Common myeloid progenitor, CD34-positive (primary cell): ENCODE data around the gene MRPL57. TPM values are rescaled to one million over a fixed set of nuclear protein-coding genes. Genes with fewer than 3 reads are reported as not detected.
A peak's percentile ranks its signal among the peaks of the same experiment; 100 is the strongest.
"Not testable (repeated sequence)": the region's sequence is repeated elsewhere in the genome, so short reads cannot be mapped to it uniquely, and the experiment has no call there.

Experiments used
- CTCF ChIA-PET: fragments of 350-600 bp; sonication (Branson Sonifier 250); formaldehyde crosslinking; loops from one replicate; lab custom pipeline; 2021; ENCODE audit warnings: antibody characterized with exemption; lab: Charles Lee
- POLR2A ChIA-PET: fragments of 350-600 bp; sonication (Branson Sonifier 250); formaldehyde crosslinking; loops from one replicate; lab custom pipeline; 2021; ENCODE audit warnings: antibody characterized with exemption; lab: Charles Lee
- DNase-seq, 3 donors: peaks; one replicate each; pipeline versions ENCODE4 v3.0.0 to v3.0.0-alpha.2; 2013
- H3K27ac ChIP-seq, 2 experiments: 1 replicate in 1 of 2; 2 replicates in 1 of 2; pipeline ENCODE4 v1.7.0; 2013; ENCODE audit warnings: inconsistent platforms in 2 of 2, low read length in 2 of 2, mild to moderate bottlenecking in 2 of 2, low read depth in 1 of 2, moderate library complexity in 1 of 2; ENCODE audit not compliant: severe bottlenecking in 2 of 2, insufficient read depth in 1 of 2, poor library complexity in 1 of 2
- H3K27me3 ChIP-seq, 5 experiments: replicated peaks in 2 of 5; 1 replicate in 3 of 5; 2 replicates in 2 of 5; pipeline versions ENCODE4 v1.6.1 to v1.7.0; 2013; ENCODE audit warnings: low read length in 4 of 5, mild to moderate bottlenecking in 2 of 5, moderate library complexity in 2 of 5, inconsistent platforms in 1 of 5; ENCODE audit not compliant: insufficient read depth in 5 of 5, control insufficient read depth in 4 of 5
- H3K36me3 ChIP-seq, 4 experiments: 1 replicate in 2 of 4; 2 replicates in 2 of 4; pipeline versions ENCODE4 v1.6.1 to v1.7.0; 2013; ENCODE audit warnings: low read length in 3 of 4, control low read depth in 1 of 4, mild to moderate bottlenecking in 1 of 4; ENCODE audit not compliant: control insufficient read depth in 4 of 4, insufficient read depth in 4 of 4
- H3K4me1 ChIP-seq, 4 experiments: 1 replicate in 3 of 4; 2 replicates in 1 of 4; pipeline versions ENCODE4 v1.6.1 to v1.7.1; 2013; ENCODE audit warnings: low read length in 3 of 4, mild to moderate bottlenecking in 3 of 4, control low read depth in 1 of 4, inconsistent platforms in 1 of 4, moderate library complexity in 1 of 4; ENCODE audit not compliant: control insufficient read depth in 4 of 4, insufficient read depth in 4 of 4; ENCODE audit errors: control extremely low read depth in 1 of 4
- H3K4me3 ChIP-seq, 7 experiments: 1 replicate in 4 of 7; 2 replicates in 3 of 7; pipeline versions ENCODE4 v1.5.1 to v1.7.0; 2013; ENCODE audit warnings: mild to moderate bottlenecking in 7 of 7, low read length in 6 of 7, moderate library complexity in 6 of 7, inconsistent platforms in 2 of 7, low read depth in 2 of 7, control low read depth in 1 of 7; ENCODE audit not compliant: insufficient read depth in 4 of 7, control insufficient read depth in 1 of 7; ENCODE audit errors: extremely low read depth in 1 of 7
- H3K9me3 ChIP-seq, 5 experiments: 1 replicate in 4 of 5; 2 replicates in 1 of 5; pipeline versions ENCODE4 v1.6.1 to v1.7.1; 2013; ENCODE audit warnings: low read length in 4 of 5, mild to moderate bottlenecking in 2 of 5, inconsistent platforms in 1 of 5, low read depth in 1 of 5, moderate library complexity in 1 of 5; ENCODE audit not compliant: control insufficient read depth in 4 of 5, insufficient read depth in 2 of 5; ENCODE audit errors: control extremely low read depth in 1 of 5
- WGBS: methylation state at CpG from one replicate; pipeline ENCODE4 v1.1.5; 2013; ENCODE audit not compliant: insufficient coverage; 5-methylcytosine and 5-hydroxymethylcytosine counted together
- polyA plus RNA-seq: library from polyadenylated mRNA; unstranded; fragments of 120-200 nt; gene quantifications from one replicate; pipeline ENCODE4 v1.2.1, GENCODE V29; 2013

The MRPL57 gene
- 27.6 TPM for polyA plus RNA-seq

DNA sequence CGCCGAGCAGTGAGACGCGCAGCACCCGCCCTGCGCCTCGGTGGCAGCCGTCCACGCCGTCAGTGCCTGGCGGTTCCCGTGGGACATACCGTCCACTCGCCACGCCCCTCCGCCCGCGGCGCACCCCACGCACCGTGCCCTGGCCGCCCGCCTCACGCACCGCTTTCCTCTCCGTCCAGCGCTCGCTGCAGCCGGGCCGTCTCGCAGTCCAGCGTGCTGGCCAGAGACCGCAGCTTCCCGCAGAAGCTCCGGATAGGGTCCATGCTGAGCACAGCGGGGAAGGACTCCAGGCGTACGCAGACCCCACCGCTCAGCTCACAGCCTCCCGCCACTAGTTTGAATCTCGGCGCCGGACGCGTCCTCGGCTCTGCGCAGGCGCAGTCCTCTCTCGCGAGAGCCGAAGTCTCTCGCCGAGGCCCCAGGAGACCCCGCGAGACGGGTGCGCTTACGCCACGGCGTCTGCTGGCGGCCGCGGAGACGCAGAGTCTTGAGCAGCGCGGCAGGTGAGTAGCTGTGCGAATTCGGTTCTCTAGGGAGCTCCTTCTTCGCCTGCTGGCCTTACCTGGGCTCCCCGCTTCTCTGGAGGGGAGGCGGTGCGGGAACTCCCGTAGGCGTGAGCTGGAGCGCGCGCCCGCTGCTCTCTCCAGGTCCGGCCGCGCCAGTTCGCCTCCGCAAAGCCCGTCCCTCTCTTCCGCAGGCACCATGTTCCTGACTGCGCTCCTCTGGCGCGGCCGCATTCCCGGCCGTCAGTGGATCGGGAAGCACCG, at the start of gene MRPL57, which contains the start of gene SKA3:
TSS of gene MRPL57 (plus strand) at position 444 of the 767 bp plus-strand sequence. CDS start at position 703, 259 bp downstream.
TSS of gene SKA3 (minus strand) at position 338 of the 767 bp plus-strand sequence. CDS start at position 263, 75 bp downstream.
- POLR2A ChIA-PET, result interaction anchor here (0.5 to 1.9 kb wide), 5 partner anchors 26 to 338 kb away, joined by 3 to 7 read pairs (median 3); no protein-coding TSS in a partner anchor
- H3K4me3 ChIP-seq, result peak within 1 kb of the TSS; percentile 81 to 99 (median 93)
- peak; percentile 92 to 97 (median 96) for DNase-seq
- no peaks in the 10 kb centered on the region for H3K27me3 ChIP-seq
- under 1% methylated on average over 90 of the region's 93 CpGs for WGBS
- CTCF ChIA-PET, result interaction anchor here (0.5 to 1.6 kb wide), 7 partner anchors 9 to 65 kb away, joined by 3 to 7 read pairs (median 3); no protein-coding TSS in a partner anchor
- no peaks in the 10 kb centered on the region for H3K9me3 ChIP-seq
- peak within 1 kb of the TSS; percentile 85 to 96 for H3K27ac ChIP-seq
- peaks cover 6 to 33% (median 22%) of the 10 kb centered on the region in 4 experiments for H3K4me1 ChIP-seq
- H3K36me3 ChIP-seq, result no peaks in the 10 kb centered on the region

DNA sequence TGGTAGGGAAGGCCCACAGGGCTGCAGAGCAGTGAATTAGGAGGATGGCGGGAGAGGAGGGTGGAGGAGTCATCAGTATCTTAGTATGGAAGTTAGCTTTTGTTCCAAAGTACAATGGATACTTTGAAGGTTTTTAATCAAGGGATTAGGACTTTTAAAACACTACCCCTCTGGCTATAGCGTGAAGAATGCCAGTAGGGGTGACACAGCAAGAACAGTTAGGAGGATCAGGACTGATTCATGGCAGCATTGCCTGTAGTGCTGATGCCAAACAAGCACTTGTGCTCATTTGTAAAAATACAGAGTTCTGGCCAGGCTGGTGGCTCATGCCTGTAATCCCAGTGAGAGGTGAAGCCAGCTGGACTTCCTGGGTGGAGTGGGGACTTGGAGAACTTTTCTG, 46.3 kb upstream of the MRPL57 start:
- Histone ChIP-seq H3K27me3 (no peaks in the 10 kb centered on the region), H3K36me3 (no peaks in the 10 kb centered on the region), H3K27ac (no peak overlapping the region), H3K4me1 (no peaks in the 10 kb centered on the region), H3K9me3 (no peaks in the 10 kb centered on the region), H3K4me3 (no peak overlapping the region)
- WGBS, result 63% methylated on average over 2 of the region's 2 CpGs
- ChIA-PET CTCF (interaction anchor here (0.7 to 4.3 kb wide), 5 partner anchors 15 to 329 kb away, joined by 3 to 25 read pairs (median 3); partner anchors contain the start of gene ZDHHC20), POLR2A (no interaction called here)
- DNase-seq, result peak in 2 of 3 donors; percentile 17 to 25

DNA sequence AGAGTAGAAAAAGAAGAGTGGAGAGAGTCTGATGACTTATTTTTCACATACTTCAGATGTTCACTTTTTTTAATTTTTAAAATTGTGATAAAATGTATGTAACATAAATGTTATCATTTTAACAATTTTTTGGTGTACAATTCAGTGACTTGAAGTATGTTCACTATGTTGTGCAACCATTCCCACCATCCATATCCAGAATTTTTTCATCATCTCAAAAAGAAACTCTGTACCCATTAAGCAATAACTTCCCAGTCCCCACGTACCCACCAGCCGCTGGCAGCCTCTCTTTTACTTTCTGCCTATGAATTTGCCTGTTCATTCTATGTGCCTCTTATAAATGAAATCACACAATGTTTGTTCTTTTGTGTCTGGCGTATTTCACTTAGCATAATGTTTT, 43.4 kb upstream of the MRPL57 start:
- H3K36me3 ChIP-seq, result no peaks in the 10 kb centered on the region
- H3K27ac ChIP-seq, result no peak overlapping the region
- no peaks in the 10 kb centered on the region for H3K4me1 ChIP-seq
- H3K27me3 ChIP-seq, result no peaks in the 10 kb centered on the region
- H3K9me3 ChIP-seq, result no peaks in the 10 kb centered on the region
- WGBS, result 65% methylated on average over 2 of the region's 3 CpGs
- POLR2A ChIA-PET, result no interaction called here
- CTCF ChIA-PET, result interaction anchor here (0.8 to 2.4 kb wide), 11 partner anchors 10 to 190 kb away, joined by 3 to 6 read pairs (median 5); no protein-coding TSS in a partner anchor
- DNase-seq, result no peak
- H3K4me3 ChIP-seq, result no peak overlapping the region

DNA sequence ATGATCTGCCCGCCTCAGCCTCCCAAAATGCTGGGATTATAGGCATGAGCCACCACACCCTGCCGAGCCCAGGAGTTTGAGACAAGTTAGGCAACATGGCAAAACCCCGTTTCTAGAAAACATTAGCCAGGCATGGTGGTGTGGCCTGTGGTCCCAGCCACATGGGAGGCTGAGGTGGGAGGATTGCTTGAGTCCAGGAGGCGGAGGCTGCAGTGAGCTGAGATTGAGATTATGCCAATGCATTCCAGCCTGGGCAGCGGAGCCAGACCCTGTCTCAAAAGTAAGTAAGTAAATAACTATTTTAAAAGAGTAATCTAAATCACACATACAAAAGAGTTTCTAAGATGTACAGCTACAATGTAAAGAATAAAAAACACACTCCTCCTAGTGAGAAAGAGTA, 42.0 kb upstream of the MRPL57 start:
- ChIA-PET POLR2A (no interaction called here), CTCF (interaction anchor here (0.8 to 2.4 kb wide), 4 partner anchors 10 to 190 kb away, joined by 3 to 6 read pairs (median 4); no protein-coding TSS in a partner anchor)
- Histone ChIP-seq H3K9me3 (no peaks in the 10 kb centered on the region), H3K36me3 (no peaks in the 10 kb centered on the region), H3K4me1 (peaks cover 0 to 3% (median under 1%) of the 10 kb centered on the region in 4 experiments), H3K27me3 (no peaks in the 10 kb centered on the region), H3K27ac (no peak overlapping the region), H3K4me3 (no peak overlapping the region)
- WGBS, result 67% methylated on average over 3 of the region's 5 CpGs
- no peak for DNase-seq

- CTCF ChIA-PET, result interaction anchor here (1.4 to 1.6 kb wide), 2 partner anchors 11 to 190 kb away, joined by 3 to 4 read pairs; no protein-coding TSS in a partner anchor
- POLR2A ChIA-PET, H3K4me3 ChIP-seq, H3K4me1 ChIP-seq, H3K27me3 ChIP-seq, DNase-seq, H3K36me3 ChIP-seq, H3K27ac ChIP-seq, H3K9me3 ChIP-seq: not testable (repeated sequence)
- WGBS, result 79% methylated on average over 6 of the region's 6 CpGs
These were observed 40.6 kb upstream of the MRPL57 start for GRCh38 chr13:21135833-21136232.

DNA sequence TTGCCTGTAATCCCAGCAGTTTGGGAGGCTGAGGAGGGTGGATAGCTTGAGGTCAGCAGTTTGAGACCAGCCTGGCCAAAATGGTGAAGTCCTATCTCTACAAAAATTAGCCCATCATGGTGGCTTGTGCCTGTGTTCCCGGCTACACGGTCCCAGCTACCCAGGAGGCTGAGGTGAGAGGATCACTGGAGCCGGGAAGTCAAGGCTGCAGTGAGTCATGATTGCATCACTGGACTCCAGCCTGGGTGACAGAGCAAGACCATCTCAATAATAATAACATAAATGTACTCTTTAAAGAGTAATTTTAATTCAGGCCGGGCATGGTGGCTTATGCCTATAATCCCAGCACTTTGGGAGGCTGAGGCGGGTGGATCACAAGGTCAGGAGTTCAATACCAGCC, 38.8 kb upstream of the MRPL57 start:
- Histone ChIP-seq H3K27ac (no peak overlapping the region), H3K4me1 (peaks cover 4 to 24% (median 18%) of the 10 kb centered on the region in 4 experiments), H3K36me3 (peaks cover 0 to 4% (median 2%) of the 10 kb centered on the region in 4 experiments), H3K9me3 (no peaks in the 10 kb centered on the region), H3K4me3 (no peak overlapping the region), H3K27me3 (no peaks in the 10 kb centered on the region)
- ChIA-PET POLR2A (no interaction called here), CTCF (interaction anchor here (1.3 to 1.6 kb wide), 2 partner anchors 15 to 194 kb away, joined by 3 to 6 read pairs; no protein-coding TSS in a partner anchor)
- DNase-seq, result no peak
- 90% methylated on average over 3 of the region's 5 CpGs for WGBS
